ENCODE measurements around the gene CEBPE. TPM values are rescaled to one million over a fixed set of nuclear protein-coding genes. Genes with fewer than 3 reads are reported as not detected.

The CEBPE gene
- total RNA-seq, 1 experiment from 2014 or later: not detected

DNA sequence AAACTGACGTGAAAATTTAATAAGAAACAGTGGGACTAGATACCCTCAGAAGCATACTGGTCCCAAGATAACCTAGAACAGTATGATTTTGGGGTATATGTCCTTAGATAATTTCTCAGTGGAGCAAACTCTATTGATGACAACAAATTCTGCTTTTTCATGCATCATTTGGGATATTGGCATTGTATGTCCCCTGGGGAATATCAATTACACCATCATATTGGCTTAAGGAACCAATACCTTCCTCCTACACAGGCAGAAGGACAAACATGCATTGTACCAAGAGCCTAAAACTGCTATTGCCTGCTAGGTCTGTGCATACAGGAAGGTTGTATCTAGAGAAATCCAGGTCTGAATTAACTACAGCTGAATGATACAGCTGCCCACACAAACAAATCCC, 44.1 kb downstream of the CEBPE start:
- Histone ChIP-seq H3K79me2 (ENCODE audit: insufficient read depth, low read length) (peaks cover 40% of the 10 kb centered on the region), H4K20me1 (ENCODE audit: insufficient read depth) (no peaks in the 10 kb centered on the region), H3K4me2 (ENCODE audit: low read length) (no peak overlapping the region), H3K9ac (ENCODE audit: low read length) (no peak overlapping the region), H3K9me2 (ENCODE audit: insufficient read depth) (no peaks in the 10 kb centered on the region), H3K4me1 (ENCODE audit: control insufficient read depth in 1 of 2, insufficient read depth in 2 of 2, low read length in 2 of 2) (peaks cover 29 to 59% of the 10 kb centered on the region in 2 experiments), H3K27me3 (ENCODE audit: insufficient read depth, low read length) (no peaks in the 10 kb centered on the region), H3K36me3 (ENCODE audit: control insufficient read depth in 1 of 2, insufficient read depth in 2 of 2, low read length in 2 of 2) (peaks cover 48% of the 10 kb centered on the region in 2 experiments), H3K9me3 (ENCODE audit: control insufficient read depth in 1 of 2, insufficient read depth in 1 of 2, low read depth in 1 of 2, low read length in 2 of 2) (no peaks in the 10 kb centered on the region), H3K27ac (ENCODE audit: low read depth, low read length) (no peak overlapping the region), H3K4me3 (replicated peaks in 1 of 2; ENCODE audit: low read depth in 1 of 2, low read length in 2 of 2) (no peak overlapping the region), H2AFZ (ENCODE audit: low read depth, low read length, poor library complexity, severe bottlenecking) (no peak overlapping the region)
- POLR2A ChIA-PET: interaction anchor here (5.4 kb wide), 1 partner anchor 20 kb away, joined by 35 read pairs; the partner anchor contains the start of genes ACIN1 and C14orf119
- CTCF ChIA-PET: interaction anchor here (1.2 to 1.8 kb wide), 3 partner anchors 17 to 46 kb away, joined by 3 to 5 read pairs (median 4); partner anchors contain the start of genes ACIN1 and C14orf119
- intact Hi-C loops (cut with micrococcal nuclease): no loop called here
- no peak for TF ChIP-seq CBX3 (IDR thresholded peaks at IDR 0.05; ENCODE audit: low read depth)
- TF ChIP-seq, protein P1, sequence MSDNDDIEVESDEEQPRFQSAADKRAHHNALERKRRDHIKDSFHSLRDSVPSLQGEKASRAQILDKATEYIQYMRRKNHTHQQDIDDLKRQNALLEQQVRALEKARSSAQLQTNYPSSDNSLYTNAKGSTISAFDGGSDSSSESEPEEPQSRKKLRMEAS (IDR thresholded peaks at IDR 0.05): no peak
- DNase-seq (ENCODE audit: low read depth, low spot score) (no peak), ATAC-seq (no peak)
- no TSS peak for BruUV-seq (replicated peaks)
- RAD21 ChIA-PET (ENCODE audit: low non-redundant PET in 1 of 2, low total read pairs in 2 of 2, uncharacterized antibody in 2 of 2, unreplicated experiment in 2 of 2): no interaction called here

DNA sequence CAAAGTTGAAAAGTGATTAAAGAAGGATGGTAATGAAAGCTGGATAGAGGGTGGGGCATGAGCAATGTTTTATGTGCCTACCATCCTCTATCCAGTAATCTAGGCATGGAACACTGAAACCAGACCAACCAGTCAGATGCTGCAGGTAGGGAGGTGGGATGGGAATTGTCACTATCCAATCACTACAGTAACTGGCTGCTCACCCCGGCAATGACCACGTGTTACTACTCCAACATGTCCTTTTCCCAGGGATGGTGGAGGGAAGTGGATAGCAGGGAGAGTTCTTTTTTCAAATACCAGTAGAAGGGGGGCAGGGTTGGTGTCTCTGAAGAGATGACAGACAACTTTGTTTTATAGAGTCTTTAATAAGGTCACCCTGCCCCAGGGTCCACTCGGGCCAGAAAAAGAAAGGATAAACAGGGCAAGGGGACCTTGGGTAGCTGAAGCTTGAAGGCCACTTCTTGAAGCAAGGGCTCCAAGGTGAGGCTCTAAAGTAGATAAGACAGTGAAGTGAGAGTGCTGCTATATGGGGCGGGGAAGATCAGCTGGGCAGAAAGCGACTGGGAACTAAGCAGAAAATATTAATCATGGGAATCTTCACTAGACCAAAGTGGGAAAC, 47.0 kb downstream of the CEBPE start:
- ChIA-PET POLR2A (interaction anchor here (0.9 to 5.4 kb wide), 5 partner anchors 10 to 89 kb away, joined by 3 to 35 read pairs (median 5); partner anchors contain the start of genes ACIN1, AJUBA, C14orf119 and CDH24), CTCF (interaction anchor here (0.6 to 2.6 kb wide), 9 partner anchors 9 to 227 kb away, joined by 3 to 14 read pairs (median 11); partner anchors contain the start of genes ACIN1, C14orf119 and CDH24), RAD21 (ENCODE audit: low non-redundant PET in 1 of 2, low total read pairs in 2 of 2, uncharacterized antibody in 2 of 2, unreplicated experiment in 2 of 2) (interaction anchor here in 1 of 2 experiments (0.9 to 1.4 kb wide), 3 partner anchors 23 to 85 kb away, joined by 3 to 4 read pairs (median 3); partner anchors contain the start of genes ACIN1 and C14orf119)
- Histone ChIP-seq H3K4me3 (replicated peaks in 1 of 2; ENCODE audit: low read depth in 1 of 2, low read length in 2 of 2) (peak overlapping the region; percentile 94 to 97; a peak in 3 of 4 replicates), H3K4me1 (ENCODE audit: control insufficient read depth in 1 of 2, insufficient read depth in 2 of 2, low read length in 2 of 2) (peaks cover 37 to 50% of the 10 kb centered on the region in 2 experiments), H3K36me3 (ENCODE audit: control insufficient read depth in 1 of 2, insufficient read depth in 2 of 2, low read length in 2 of 2) (peaks cover 35 to 50% of the 10 kb centered on the region in 2 experiments), H4K20me1 (ENCODE audit: insufficient read depth) (no peaks in the 10 kb centered on the region), H3K27me3 (ENCODE audit: insufficient read depth, low read length) (no peaks in the 10 kb centered on the region), H3K4me2 (ENCODE audit: low read length) (peak overlapping the region; percentile 93), H3K27ac (ENCODE audit: low read depth, low read length) (peak overlapping the region; percentile 65), H2AFZ (ENCODE audit: low read depth, low read length, poor library complexity, severe bottlenecking) (no peak overlapping the region), H3K79me2 (ENCODE audit: insufficient read depth, low read length) (peaks cover 66% of the 10 kb centered on the region), H3K9me3 (ENCODE audit: control insufficient read depth in 1 of 2, insufficient read depth in 1 of 2, low read depth in 1 of 2, low read length in 2 of 2) (no peaks in the 10 kb centered on the region), H3K9me2 (ENCODE audit: insufficient read depth) (no peaks in the 10 kb centered on the region), H3K9ac (ENCODE audit: low read length) (peak overlapping the region; percentile 95)
- no peak for DNase-seq (ENCODE audit: low read depth, low spot score)
- peak; percentile 65 for ATAC-seq
- TF ChIP-seq POLR2AphosphoS5 (IDR thresholded peaks at IDR 0.05; ENCODE audit: low read depth, low read length) (no peak), JUND (IDR thresholded peaks at IDR 0.05) (no peak)
- TF ChIP-seq, protein P1 (IDR thresholded peaks at IDR 0.05): peak; percentile 60
- no TSS peak for BruUV-seq (replicated peaks)
- intact Hi-C loops (cut with micrococcal nuclease): no loop called here
